ENCODE data around the gene BBS12.

The BBS12 gene

DNA sequence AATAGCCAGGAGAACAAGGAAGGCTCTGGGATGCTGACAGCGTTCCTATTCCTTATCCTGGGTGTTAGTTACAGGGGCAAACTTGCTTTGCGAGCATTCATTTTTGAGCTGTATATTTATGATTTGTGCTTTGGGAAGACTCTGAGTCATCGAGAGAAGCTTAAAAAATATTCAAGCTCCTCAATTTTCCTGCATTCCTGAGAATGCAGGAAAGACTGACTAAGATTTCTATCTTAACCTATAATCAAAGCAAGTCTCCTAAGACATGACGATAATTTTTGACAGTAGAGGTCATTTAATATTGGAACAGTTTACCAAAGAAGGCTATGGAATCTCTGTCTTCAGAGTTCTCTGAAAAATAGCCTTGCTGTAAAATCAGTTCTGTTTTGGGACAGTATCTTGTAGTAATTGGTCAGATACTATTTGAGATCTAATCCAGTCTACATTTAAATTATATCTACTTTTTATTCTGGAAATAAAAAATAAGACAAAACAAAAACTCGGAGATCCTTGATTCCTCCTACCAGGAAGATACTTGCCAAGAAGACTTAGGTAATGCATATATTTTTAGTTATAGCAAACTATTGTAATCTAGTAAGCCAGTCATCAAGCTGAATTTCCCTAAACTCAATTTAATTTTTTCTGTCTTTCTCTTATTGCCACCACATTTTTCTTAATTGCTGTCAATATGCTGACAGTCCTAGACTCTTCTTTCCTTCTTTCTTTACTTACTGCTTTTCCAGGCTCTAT lies 31.7 kb downstream of the BBS12 start:
- Mint-ChIP-seq H3K27ac (no peak overlapping the region), H3K4me1 (ENCODE audit: low read depth) (peaks cover 29% of the 10 kb centered on the region), H3K4me3 (peak overlapping the region; percentile 1), H3K27me3 (ENCODE audit: low read depth) (no peaks in the 10 kb centered on the region), H3K9me3 (no peaks in the 10 kb centered on the region), H3K36me3 (ENCODE audit: low read depth) (no peaks in the 10 kb centered on the region)
- no peak for DNase-seq (ENCODE audit: low spot score)

DNA sequence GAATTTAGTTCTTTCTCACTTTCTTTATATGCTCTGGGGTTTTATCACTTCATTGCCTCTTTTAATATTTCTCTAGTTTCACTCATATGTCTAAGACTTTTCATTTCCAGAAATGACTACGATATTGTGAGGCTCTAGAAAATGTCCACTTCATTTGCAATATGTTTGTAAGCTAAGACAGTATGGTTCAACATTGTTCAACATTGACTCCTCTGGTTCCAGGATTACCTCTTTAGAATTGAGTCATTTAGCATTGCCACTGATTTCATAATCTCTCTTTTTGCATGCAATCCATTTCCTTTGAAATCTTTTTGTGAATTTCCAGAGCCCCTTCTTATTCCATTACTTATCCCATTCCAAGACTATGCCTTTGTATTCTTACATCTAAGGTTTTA lies 32.3 kb downstream of the BBS12 start:
- Mint-ChIP-seq H3K27me3 (ENCODE audit: low read depth) (no peaks in the 10 kb centered on the region), H3K9me3 (no peaks in the 10 kb centered on the region), H3K36me3 (ENCODE audit: low read depth) (no peaks in the 10 kb centered on the region), H3K4me3 (peak overlapping the region; percentile 1), H3K4me1 (ENCODE audit: low read depth) (peaks cover 28% of the 10 kb centered on the region), H3K27ac (no peak overlapping the region)
- DNase-seq (ENCODE audit: low spot score), result no peak

DNA sequence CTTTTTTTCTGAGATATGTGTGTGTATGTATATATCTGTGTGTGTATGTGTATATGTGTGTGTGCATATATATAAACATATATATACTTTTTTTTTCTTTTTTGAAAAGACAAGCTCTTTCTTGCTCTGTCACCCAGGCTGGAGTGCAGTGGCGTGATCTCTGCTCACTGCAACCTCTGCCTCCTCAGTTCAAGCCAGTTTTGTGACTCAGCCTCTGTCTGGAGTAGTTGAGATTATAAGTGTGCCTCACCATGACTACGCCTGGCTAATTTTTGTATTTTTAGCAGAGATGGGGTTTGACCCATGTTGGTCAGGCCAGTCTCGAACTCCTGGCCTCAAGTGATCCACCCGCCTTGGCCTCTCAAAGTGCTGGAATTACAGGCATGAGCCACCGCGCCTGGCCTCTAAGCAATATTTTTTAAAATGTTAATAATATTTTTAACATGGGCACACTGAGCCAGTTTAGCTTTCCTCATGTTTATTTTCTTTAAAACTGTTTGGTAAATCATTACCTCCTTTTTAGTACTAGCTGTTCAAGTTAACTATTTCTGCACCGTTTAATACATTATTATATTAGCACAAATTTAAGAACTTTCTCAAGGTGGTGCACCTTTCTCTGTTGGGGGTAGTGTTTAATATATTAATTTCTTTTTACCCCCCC lies 33.3 kb downstream of the BBS12 start:
- no peak overlapping the region for H3K27ac Mint-ChIP-seq
- no peak for DNase-seq (ENCODE audit: low spot score)

DNA sequence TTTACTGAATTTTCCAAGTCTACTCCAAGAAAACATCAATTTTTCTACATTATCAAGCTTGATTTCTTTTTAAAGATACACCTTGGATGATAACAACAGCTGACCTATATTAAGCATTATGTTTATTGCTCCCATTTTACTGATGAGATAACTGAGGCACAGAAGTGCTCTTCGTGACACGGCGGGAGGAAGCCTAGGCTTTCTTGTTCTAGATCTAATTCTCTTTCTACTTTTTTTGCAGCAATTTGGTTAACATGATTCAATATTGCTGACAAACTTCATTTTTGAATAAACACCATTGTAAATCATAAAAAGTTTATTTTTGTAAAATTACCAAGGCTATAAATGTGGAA lies 33.8 kb downstream of the BBS12 start:
- peaks cover 25% of the 10 kb centered on the region for H3K4me1 Mint-ChIP-seq (ENCODE audit: low read depth)
- DNase-seq (ENCODE audit: low spot score), result no peak
- H3K27ac Mint-ChIP-seq, result no peak overlapping the region
- no peak overlapping the region for H3K4me3 Mint-ChIP-seq
- no peaks in the 10 kb centered on the region for H3K27me3 Mint-ChIP-seq (ENCODE audit: low read depth)
- no peaks in the 10 kb centered on the region for H3K36me3 Mint-ChIP-seq (ENCODE audit: low read depth)
- no peaks in the 10 kb centered on the region for H3K9me3 Mint-ChIP-seq

More for the DNA sequence above, 33.3 kb downstream of the BBS12 start:
- H3K27me3 Mint-ChIP-seq (ENCODE audit: low read depth), result no peaks in the 10 kb centered on the region
- H3K4me1 Mint-ChIP-seq (ENCODE audit: low read depth), result peaks cover 27% of the 10 kb centered on the region
- no peaks in the 10 kb centered on the region for H3K9me3 Mint-ChIP-seq
- H3K36me3 Mint-ChIP-seq (ENCODE audit: low read depth), result no peaks in the 10 kb centered on the region
- no peak overlapping the region for H3K4me3 Mint-ChIP-seq

DNA sequence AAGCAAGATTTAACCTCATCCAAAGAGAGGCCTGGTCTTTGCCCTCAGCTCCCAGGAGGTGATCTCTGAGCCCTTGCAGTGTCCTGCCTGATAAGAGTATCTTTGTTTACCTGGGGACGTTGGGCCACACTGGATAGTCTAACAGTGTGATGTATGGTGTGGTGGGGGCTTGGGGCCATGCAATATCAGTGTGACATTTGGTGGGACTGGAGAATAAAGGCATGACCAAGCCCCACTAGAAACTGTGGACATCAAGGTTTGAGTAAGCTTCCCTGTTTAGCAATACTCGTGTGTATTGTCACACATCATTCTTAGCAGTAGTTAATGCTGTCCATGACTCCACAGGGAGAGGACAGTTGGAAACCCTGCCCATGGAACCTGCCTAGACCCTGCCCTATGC lies 34.4 kb downstream of the BBS12 start:
- no peak overlapping the region for H3K27ac Mint-ChIP-seq
- no peaks in the 10 kb centered on the region for H3K27me3 Mint-ChIP-seq (ENCODE audit: low read depth)
- H3K4me3 Mint-ChIP-seq, result no peak overlapping the region
- H3K36me3 Mint-ChIP-seq (ENCODE audit: low read depth), result no peaks in the 10 kb centered on the region
- H3K4me1 Mint-ChIP-seq (ENCODE audit: low read depth), result peaks cover 20% of the 10 kb centered on the region
- H3K9me3 Mint-ChIP-seq, result no peaks in the 10 kb centered on the region
- no peak for DNase-seq (ENCODE audit: low spot score)

DNA sequence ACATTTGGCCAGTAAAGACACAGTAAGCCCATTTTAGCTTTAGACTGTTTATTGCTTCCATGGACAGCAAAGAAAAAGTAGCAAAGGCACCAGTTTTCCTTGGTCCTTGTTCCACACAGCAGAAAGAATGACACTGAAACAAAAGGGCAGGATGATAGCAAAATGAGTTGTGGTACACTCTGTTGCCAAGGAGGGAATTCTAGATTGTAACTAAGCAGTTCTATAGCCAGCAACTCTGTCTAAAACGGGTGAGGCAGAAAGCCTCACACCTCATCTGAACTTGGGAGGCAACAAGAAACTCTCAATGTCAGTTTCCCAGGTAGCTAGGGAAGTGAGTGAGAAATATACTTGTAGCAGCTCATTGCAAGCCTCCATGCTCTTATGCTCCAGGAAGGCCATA lies 39.2 kb downstream of the BBS12 start:
- no peaks in the 10 kb centered on the region for H3K36me3 Mint-ChIP-seq (ENCODE audit: low read depth)

DNA sequence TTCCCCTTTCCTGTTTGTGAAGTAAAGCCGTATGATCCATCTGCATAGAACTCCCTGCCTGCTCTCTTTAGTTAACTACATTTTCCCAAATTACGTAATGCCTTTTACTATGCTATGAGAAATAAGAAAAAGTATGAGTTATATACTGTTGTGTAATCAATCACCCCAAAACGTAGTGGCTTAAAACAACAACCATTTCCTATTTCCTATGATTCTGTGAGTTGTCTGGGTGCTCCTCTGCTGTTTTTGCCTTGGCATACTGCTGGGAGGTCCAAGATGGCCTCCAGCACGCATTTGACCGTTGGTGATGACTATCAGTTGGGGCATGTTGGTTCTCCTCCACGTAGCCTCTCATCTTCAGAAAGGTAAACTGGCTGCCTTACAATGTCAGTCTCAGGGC lies 39.8 kb downstream of the BBS12 start:
- H3K27ac Mint-ChIP-seq, result no peak overlapping the region
- peaks cover 2% of the 10 kb centered on the region for H3K27me3 Mint-ChIP-seq (ENCODE audit: low read depth)
- DNase-seq (ENCODE audit: low spot score), result no peak
- H3K36me3 Mint-ChIP-seq (ENCODE audit: low read depth), result no peaks in the 10 kb centered on the region
- no peak overlapping the region for H3K4me3 Mint-ChIP-seq
- no peaks in the 10 kb centered on the region for H3K4me1 Mint-ChIP-seq (ENCODE audit: low read depth)
- no peaks in the 10 kb centered on the region for H3K9me3 Mint-ChIP-seq

More for the DNA sequence above, 39.2 kb downstream of the BBS12 start:
- Mint-ChIP-seq H3K4me1 (ENCODE audit: low read depth) (no peaks in the 10 kb centered on the region), H3K27me3 (ENCODE audit: low read depth) (peaks cover 2% of the 10 kb centered on the region), H3K4me3 (no peak overlapping the region), H3K27ac (no peak overlapping the region), H3K9me3 (no peaks in the 10 kb centered on the region)
- DNase-seq (ENCODE audit: low spot score), result no peak

DNA sequence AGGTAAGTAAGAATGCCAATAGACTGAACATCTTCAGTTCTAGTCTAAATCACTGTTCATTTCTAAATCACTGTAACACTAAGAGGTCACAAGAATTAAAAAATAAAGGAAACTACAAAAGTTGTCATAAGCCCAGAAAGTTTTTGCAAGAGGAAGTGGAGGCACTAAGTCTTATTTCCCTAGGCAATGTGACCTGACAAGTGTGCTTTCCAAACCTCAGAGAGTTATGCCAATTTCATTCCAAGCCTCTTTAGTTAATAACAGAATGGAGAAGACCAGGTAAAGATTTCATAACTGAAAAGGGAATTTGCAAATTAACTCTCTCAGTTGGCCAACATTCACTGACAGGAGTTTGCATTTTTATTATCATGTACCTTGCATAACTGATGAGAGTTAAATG lies 40.5 kb downstream of the BBS12 start:
- peaks cover 2% of the 10 kb centered on the region for H3K27me3 Mint-ChIP-seq (ENCODE audit: low read depth)
- no peaks in the 10 kb centered on the region for H3K9me3 Mint-ChIP-seq
- H3K4me1 Mint-ChIP-seq (ENCODE audit: low read depth), result no peaks in the 10 kb centered on the region
- no peaks in the 10 kb centered on the region for H3K36me3 Mint-ChIP-seq (ENCODE audit: low read depth)
- H3K4me3 Mint-ChIP-seq, result no peak overlapping the region
- no peak overlapping the region for H3K27ac Mint-ChIP-seq
- no peak for DNase-seq (ENCODE audit: low spot score)

DNA sequence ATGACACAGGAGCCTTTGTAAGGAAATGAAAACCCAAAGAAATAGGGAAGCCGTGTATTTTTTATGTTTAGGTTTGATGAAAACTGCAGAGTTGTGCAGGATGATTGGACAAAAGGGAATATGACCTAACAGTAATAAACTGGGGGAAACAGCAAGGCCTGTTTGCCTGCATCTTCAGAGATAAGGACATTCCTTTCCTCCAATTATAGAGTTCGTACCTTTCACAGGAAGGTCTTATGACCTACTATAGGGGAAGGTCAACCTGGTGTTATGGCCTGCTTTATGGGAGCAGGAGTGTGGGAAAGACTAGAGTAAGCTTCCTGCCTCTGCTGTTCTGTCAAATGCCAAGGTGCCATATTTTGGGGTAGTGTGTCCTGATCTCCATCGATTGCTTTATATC lies 42.5 kb downstream of the BBS12 start:
- DNase-seq (ENCODE audit: low spot score), result no peak
- H3K4me1 Mint-ChIP-seq (ENCODE audit: low read depth), result no peaks in the 10 kb centered on the region
- peaks cover 2% of the 10 kb centered on the region for H3K27me3 Mint-ChIP-seq (ENCODE audit: low read depth)
- H3K4me3 Mint-ChIP-seq, result no peak overlapping the region
- no peak overlapping the region for H3K27ac Mint-ChIP-seq
- no peaks in the 10 kb centered on the region for H3K9me3 Mint-ChIP-seq
- H3K36me3 Mint-ChIP-seq (ENCODE audit: low read depth), result no peaks in the 10 kb centered on the region

DNA sequence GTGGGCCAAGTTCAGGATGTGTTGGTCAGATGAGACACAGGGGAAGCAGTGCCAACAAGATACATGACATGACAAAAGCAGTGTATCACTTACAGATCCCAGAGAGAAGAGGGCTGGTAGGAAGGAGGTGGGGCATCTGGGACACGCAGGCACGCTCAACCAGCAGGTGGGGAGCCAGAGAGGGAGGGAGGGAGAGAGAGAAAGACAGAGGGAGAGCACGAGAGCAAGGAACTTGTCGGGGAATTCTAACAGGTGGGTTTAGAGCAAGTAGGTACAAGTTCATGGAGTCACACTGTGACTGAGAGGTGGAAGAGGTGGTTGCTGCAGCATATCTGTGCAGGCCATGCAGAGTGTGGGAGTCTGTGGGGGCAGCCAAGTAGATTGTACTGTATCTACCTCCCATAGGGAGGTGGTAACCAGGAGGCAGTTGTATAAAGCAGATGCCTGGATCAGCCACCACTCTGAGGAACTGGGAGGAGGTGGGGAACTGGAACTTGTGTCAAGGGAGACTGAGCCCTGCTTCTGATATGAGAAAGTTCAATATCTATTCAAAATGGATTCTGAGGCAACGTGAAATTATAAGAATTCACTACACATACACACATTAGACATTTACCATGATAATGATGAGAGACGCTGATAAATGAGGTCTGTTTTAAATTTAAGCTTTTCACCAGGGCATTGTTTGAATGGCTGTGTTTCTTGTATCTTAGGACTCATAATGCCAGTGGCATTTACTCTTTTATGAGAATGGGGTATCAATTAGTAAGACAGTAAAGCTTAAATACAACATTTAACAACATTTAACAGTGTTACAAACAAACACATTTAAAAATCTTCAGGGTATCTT lies 43.7 kb downstream of the BBS12 start:
- Mint-ChIP-seq H3K9me3 (no peaks in the 10 kb centered on the region), H3K36me3 (ENCODE audit: low read depth) (no peaks in the 10 kb centered on the region), H3K4me3 (no peak overlapping the region), H3K27me3 (ENCODE audit: low read depth) (peaks cover 2% of the 10 kb centered on the region), H3K27ac (no peak overlapping the region), H3K4me1 (ENCODE audit: low read depth) (no peaks in the 10 kb centered on the region)
- no peak for DNase-seq (ENCODE audit: low spot score)

DNA sequence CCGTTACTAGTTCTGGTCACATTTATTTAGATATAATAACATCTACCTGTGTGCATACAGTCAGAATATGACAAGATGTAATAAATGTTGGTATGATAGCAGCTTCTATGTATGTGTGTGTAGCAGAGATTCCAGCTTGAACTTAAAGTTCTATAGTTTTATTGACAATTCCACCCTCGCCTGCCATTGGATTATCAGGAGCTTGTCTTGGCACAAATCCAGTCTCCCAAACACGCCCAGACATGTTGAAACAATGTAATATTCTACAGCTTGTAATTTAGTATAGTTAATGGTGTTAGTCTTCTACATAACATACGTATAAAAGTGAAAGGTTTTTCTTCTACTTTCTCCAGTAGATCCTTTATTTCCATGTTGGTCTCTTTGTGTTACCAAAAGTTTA lies 44.4 kb downstream of the BBS12 start:
- no peak overlapping the region for H3K27ac Mint-ChIP-seq
- no peak for DNase-seq (ENCODE audit: low spot score)
- no peaks in the 10 kb centered on the region for H3K4me1 Mint-ChIP-seq (ENCODE audit: low read depth)
- no peaks in the 10 kb centered on the region for H3K36me3 Mint-ChIP-seq (ENCODE audit: low read depth)
- H3K9me3 Mint-ChIP-seq, result no peaks in the 10 kb centered on the region
- no peak overlapping the region for H3K4me3 Mint-ChIP-seq
- peaks cover 5% of the 10 kb centered on the region for H3K27me3 Mint-ChIP-seq (ENCODE audit: low read depth)

DNA sequence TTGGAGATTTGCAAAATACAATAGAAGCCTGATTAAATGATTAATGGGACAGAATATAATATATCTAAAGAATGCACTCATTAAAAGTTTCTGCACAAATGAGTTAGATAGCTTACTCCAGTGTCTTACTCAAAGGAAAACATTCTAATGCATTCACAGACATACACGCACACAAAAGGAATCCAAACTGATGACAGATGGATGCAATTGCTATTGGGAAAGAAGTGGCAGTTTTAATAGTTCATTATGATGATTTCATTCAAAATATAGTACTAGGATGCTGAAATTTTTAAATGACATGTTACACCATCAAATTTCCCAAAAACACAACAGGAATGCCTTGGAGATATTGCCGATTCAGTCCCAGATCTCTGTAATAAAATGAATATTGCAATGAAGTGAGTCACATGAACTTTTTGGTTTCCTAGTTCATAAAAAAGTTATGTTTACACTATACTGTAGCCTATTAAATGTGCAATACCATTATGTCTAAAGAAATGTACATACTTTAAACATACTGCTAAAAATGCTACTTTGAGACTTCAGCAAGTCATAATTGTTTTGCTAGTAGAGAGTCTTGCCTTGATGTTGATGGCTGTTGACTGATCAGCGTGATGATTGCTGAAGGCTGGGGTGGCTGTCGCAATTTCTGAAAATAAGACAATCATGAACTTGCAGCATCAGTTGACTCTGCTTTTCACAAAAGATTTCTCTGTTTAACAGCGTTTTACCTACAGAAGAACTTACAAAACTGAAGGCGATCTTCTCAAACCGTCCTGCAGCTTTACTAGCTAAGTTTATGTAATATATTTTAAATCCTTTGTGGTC lies 45.6 kb downstream of the BBS12 start:
- no peaks in the 10 kb centered on the region for H3K9me3 Mint-ChIP-seq
- H3K4me3 Mint-ChIP-seq, result no peak overlapping the region
- H3K27ac Mint-ChIP-seq, result no peak overlapping the region
- H3K36me3 Mint-ChIP-seq (ENCODE audit: low read depth), result no peaks in the 10 kb centered on the region
- no peaks in the 10 kb centered on the region for H3K4me1 Mint-ChIP-seq (ENCODE audit: low read depth)
- DNase-seq (ENCODE audit: low spot score), result no peak
- peaks cover 6% of the 10 kb centered on the region for H3K27me3 Mint-ChIP-seq (ENCODE audit: low read depth)

DNA sequence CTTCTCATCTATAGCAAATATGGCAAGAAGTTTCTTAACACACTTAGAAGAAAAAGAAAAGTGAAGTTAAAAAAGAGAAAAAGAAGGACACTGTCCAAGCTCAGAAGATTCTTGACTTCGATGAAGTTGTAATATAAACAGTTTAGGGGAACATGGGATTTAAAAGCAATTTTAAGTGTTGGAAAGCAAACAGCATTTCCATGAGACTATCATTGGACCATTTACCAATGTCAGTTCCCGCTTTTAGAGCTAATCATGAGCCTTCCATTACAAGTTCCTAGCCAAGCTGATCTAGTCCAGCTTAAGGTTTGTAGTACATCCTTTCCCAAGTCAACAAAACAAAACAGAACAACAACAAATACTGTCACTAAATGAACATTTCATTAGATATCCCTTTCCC lies 49.0 kb downstream of the BBS12 start:
- H3K4me3 Mint-ChIP-seq, result no peak overlapping the region
- H3K4me1 Mint-ChIP-seq (ENCODE audit: low read depth), result peaks cover 16% of the 10 kb centered on the region
- H3K9me3 Mint-ChIP-seq, result no peaks in the 10 kb centered on the region
- no peak overlapping the region for H3K27ac Mint-ChIP-seq
- no peak for DNase-seq (ENCODE audit: low spot score)
- peaks cover 5% of the 10 kb centered on the region for H3K27me3 Mint-ChIP-seq (ENCODE audit: low read depth)
- H3K36me3 Mint-ChIP-seq (ENCODE audit: low read depth), result no peaks in the 10 kb centered on the region

Measured in T-helper 2 cell treated with Interferon-gamma antibody and Interleukin-4, amounts not matched to agents 5 μg/mL and 100 μg/mL, for 36 hours (primary cell).